ENCODE measurements around the gene TM7SF2.
"Not testable (repeated sequence)": the region's sequence is repeated elsewhere in the genome, so short reads cannot be mapped to it uniquely, and the experiment has no call there.

DNA sequence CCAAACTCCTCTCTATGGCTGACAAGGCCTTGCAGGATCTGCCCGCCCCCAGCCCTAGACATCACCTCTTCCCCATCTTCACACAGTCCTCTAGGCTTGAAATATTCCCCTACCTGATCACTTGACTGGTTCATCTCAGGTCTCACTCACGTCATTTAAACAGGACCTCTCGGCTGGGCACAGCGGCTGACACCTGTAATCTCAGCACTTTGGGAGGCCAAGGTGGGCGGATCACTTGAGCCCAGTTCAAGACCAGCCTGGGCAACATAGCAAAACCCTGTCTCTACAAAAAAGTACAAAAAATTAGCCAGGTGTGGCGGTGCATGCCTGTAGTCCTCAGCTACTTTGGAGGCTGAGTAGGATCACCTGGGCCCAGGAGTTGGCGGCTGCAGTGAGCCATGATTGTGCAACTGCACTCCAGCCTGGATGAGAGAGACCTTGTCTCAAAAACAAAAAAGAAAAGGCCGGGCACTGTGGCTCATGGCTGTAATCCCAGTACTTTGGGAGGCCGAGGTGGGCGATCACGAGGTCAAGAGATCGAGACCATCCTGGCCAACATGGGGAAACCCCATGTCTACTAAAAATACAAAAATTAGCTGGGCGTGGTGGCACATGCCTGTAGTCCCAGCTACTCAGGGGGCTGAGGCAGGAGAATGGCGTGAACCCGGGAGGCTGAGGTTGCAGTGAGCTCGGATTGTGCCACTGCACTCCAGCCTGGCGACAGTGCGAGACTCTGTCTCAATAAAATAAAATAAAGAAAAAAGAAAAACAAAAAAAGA lies 7.4 kb downstream of the TM7SF2 start:
- TF ChIP-seq POLR2A (IDR thresholded peaks at IDR 0.05), result not testable (repeated sequence)
- TF ChIP-seq, protein P1, sequence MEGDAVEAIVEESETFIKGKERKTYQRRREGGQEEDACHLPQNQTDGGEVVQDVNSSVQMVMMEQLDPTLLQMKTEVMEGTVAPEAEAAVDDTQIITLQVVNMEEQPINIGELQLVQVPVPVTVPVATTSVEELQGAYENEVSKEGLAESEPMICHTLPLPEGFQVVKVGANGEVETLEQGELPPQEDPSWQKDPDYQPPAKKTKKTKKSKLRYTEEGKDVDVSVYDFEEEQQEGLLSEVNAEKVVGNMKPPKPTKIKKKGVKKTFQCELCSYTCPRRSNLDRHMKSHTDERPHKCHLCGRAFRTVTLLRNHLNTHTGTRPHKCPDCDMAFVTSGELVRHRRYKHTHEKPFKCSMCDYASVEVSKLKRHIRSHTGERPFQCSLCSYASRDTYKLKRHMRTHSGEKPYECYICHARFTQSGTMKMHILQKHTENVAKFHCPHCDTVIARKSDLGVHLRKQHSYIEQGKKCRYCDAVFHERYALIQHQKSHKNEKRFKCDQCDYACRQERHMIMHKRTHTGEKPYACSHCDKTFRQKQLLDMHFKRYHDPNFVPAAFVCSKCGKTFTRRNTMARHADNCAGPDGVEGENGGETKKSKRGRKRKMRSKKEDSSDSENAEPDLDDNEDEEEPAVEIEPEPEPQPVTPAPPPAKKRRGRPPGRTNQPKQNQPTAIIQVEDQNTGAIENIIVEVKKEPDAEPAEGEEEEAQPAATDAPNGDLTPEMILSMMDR (IDR thresholded peaks at IDR 0.05), result not testable (repeated sequence)
